Gastroesophageal sphincter (tissue), 3 donors: Measurements from ENCODE around the gene PDE8A.

Experiments
- CTCF ChIP-seq, 4 experiments: fragments of 200-600 bp in 2 of 4; fragments of 450-650 bp in 2 of 4; sonication (generic) in 1 of 4; IDR thresholded peaks; one replicate each; pipeline ENCODE4 v1.5.1; 2017 to 2019; ENCODE audit warnings: antibody characterized with exemption in 4 of 4, mild to moderate bottlenecking in 2 of 4, moderate library complexity in 2 of 4
- POLR2AphosphoS5 ChIP-seq: sonication (generic); formaldehyde crosslinking; IDR thresholded peaks from one replicate; pipeline ENCODE4 v1.6.1; 2017; ENCODE audit warnings: antibody characterized with exemption

- TF ChIP-seq POLR2AphosphoS5 (no peak), CTCF (IDR thresholded peaks at IDR 0.05) (no peak)
These were observed 66.8 kb downstream of the PDE8A start for GRCh38 chr15:85048430-85048829.
